ENCODE results near the gene ARHGAP26.

The ARHGAP26 gene

DNA sequence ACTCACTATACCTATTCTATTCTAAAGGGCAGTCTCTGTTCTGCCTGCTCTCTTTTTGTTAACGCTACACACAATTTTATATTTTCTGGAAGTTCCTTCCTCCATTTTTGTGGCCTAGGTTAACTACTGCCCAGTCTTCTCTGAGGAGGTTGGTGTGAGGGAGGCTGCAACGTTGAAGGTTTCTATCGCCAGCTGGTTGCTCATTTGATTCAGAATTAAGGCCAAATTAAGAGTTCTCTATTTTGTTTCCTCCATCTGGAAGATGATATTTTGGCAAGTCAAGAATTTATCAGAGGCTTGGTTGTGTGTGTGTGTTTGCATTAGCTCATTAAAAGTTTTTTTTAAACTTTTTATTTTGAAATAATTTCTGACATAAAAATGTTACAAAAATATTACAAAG, 175.1 kb downstream of the ARHGAP26 start:
- H3K4me1 ChIP-seq (ENCODE audit: control insufficient read depth, insufficient read depth, low read depth, low read length) = no peaks in the 10 kb centered on the region
- no peak for DNase-seq
- H3K4me3 ChIP-seq (ENCODE audit: insufficient read depth in 1 of 2, low read depth in 1 of 2, low read length in 2 of 2) = no peak overlapping the region
- H3K79me1 ChIP-seq (replicated peaks; ENCODE audit: low read length, poor library complexity, severe bottlenecking) = peaks cover 5% of the 10 kb centered on the region
- no peak overlapping the region for H4K8ac ChIP-seq (ENCODE audit: low read length)
- H3K14ac ChIP-seq (ENCODE audit: low read length in 2 of 2) = no peak overlapping the region
- H3K27ac ChIP-seq (ENCODE audit: low read length, poor library complexity, severe bottlenecking) = no peak overlapping the region
- H2BK120ac ChIP-seq (ENCODE audit: low read depth, low read length) = no peak overlapping the region
- no peaks in the 10 kb centered on the region for H3K36me3 ChIP-seq (ENCODE audit: control insufficient read depth in 1 of 2, insufficient read depth in 2 of 2, low read depth in 1 of 2, low read length in 2 of 2)
- no peaks in the 10 kb centered on the region for H3K9me3 ChIP-seq (ENCODE audit: control insufficient read depth, low read length)
- no peak overlapping the region for H3K9ac ChIP-seq (ENCODE audit: low read length)
- H3K4ac ChIP-seq (ENCODE audit: low read depth in 1 of 2, low read length in 2 of 2) = no peak overlapping the region
- H3K4me2 ChIP-seq (ENCODE audit: low read length, poor library complexity, severe bottlenecking) = no peak overlapping the region
- H4K91ac ChIP-seq (ENCODE audit: low read length) = no peak overlapping the region
- 93% methylated on average over 2 of the region's 3 CpGs for WGBS
- no peak overlapping the region for H2BK5ac ChIP-seq (ENCODE audit: low read depth, low read length, poor library complexity, severe bottlenecking)
- H2AK5ac ChIP-seq (ENCODE audit: low read length, severe bottlenecking) = no peak overlapping the region
- H3K18ac ChIP-seq (ENCODE audit: low read depth in 1 of 2, low read length in 2 of 2) = no peak overlapping the region
- no peak overlapping the region for H2BK12ac ChIP-seq (ENCODE audit: low read length in 2 of 2)
- no peak overlapping the region for H2AFZ ChIP-seq (ENCODE audit: low read depth, low read length)
- no peaks in the 10 kb centered on the region for H3K27me3 ChIP-seq (ENCODE audit: control insufficient read depth in 1 of 2, insufficient read depth in 1 of 2, low read length in 2 of 2)
- no peak overlapping the region for H3K23ac ChIP-seq (ENCODE audit: low read length in 2 of 2)
- H2BK15ac ChIP-seq (ENCODE audit: low read depth, poor library complexity, severe bottlenecking) = no peak overlapping the region

DNA sequence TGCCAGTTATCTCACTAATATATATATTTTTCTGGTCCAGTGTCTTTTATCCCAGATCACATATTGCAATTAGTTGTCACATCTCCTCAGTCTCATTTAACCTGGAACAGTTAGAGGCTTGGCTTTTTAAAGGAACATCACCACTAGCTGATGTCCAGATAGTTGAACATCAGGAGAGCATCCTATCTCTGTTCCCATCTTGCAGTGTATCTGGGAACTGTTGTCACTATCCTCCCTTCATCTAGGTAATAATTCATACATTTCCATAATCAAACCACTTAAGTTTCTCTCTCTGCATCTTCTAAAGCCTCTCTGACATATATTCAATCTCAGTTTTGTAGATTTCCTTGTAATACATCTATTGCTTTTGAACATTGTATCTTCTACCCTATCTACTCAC, 175.7 kb downstream of the ARHGAP26 start:
- no peak overlapping the region for H4K8ac ChIP-seq (ENCODE audit: low read length)
- DNase-seq = no peak
- no peaks in the 10 kb centered on the region for H3K9me3 ChIP-seq (ENCODE audit: control insufficient read depth, low read length)
- no peak overlapping the region for H4K91ac ChIP-seq (ENCODE audit: low read length)
- no peak overlapping the region for H2BK15ac ChIP-seq (ENCODE audit: low read depth, poor library complexity, severe bottlenecking)
- no peak overlapping the region for H3K18ac ChIP-seq (ENCODE audit: low read depth in 1 of 2, low read length in 2 of 2)
- no peak overlapping the region for H2BK120ac ChIP-seq (ENCODE audit: low read depth, low read length)
- no peaks in the 10 kb centered on the region for H3K36me3 ChIP-seq (ENCODE audit: control insufficient read depth in 1 of 2, insufficient read depth in 2 of 2, low read depth in 1 of 2, low read length in 2 of 2)
- no peak overlapping the region for H3K4ac ChIP-seq (ENCODE audit: low read depth in 1 of 2, low read length in 2 of 2)
- H3K4me1 ChIP-seq (ENCODE audit: control insufficient read depth, insufficient read depth, low read depth, low read length) = no peaks in the 10 kb centered on the region
- H2AK5ac ChIP-seq (ENCODE audit: low read length, severe bottlenecking) = no peak overlapping the region
- no peak overlapping the region for H3K27ac ChIP-seq (ENCODE audit: low read length, poor library complexity, severe bottlenecking)
- H3K9ac ChIP-seq (ENCODE audit: low read length) = no peak overlapping the region
- no peak overlapping the region for H2BK5ac ChIP-seq (ENCODE audit: low read depth, low read length, poor library complexity, severe bottlenecking)
- no peaks in the 10 kb centered on the region for H3K27me3 ChIP-seq (ENCODE audit: control insufficient read depth in 1 of 2, insufficient read depth in 1 of 2, low read length in 2 of 2)
- H2AFZ ChIP-seq (ENCODE audit: low read depth, low read length) = no peak overlapping the region
- H3K23ac ChIP-seq (ENCODE audit: low read length in 2 of 2) = no peak overlapping the region
- H3K14ac ChIP-seq (ENCODE audit: low read length in 2 of 2) = no peak overlapping the region
- H3K79me1 ChIP-seq (replicated peaks; ENCODE audit: low read length, poor library complexity, severe bottlenecking) = peaks cover 5% of the 10 kb centered on the region
- H3K4me2 ChIP-seq (ENCODE audit: low read length, poor library complexity, severe bottlenecking) = no peak overlapping the region
- H2BK12ac ChIP-seq (ENCODE audit: low read length in 2 of 2) = no peak overlapping the region
- no peak overlapping the region for H3K4me3 ChIP-seq (ENCODE audit: insufficient read depth in 1 of 2, low read depth in 1 of 2, low read length in 2 of 2)

DNA sequence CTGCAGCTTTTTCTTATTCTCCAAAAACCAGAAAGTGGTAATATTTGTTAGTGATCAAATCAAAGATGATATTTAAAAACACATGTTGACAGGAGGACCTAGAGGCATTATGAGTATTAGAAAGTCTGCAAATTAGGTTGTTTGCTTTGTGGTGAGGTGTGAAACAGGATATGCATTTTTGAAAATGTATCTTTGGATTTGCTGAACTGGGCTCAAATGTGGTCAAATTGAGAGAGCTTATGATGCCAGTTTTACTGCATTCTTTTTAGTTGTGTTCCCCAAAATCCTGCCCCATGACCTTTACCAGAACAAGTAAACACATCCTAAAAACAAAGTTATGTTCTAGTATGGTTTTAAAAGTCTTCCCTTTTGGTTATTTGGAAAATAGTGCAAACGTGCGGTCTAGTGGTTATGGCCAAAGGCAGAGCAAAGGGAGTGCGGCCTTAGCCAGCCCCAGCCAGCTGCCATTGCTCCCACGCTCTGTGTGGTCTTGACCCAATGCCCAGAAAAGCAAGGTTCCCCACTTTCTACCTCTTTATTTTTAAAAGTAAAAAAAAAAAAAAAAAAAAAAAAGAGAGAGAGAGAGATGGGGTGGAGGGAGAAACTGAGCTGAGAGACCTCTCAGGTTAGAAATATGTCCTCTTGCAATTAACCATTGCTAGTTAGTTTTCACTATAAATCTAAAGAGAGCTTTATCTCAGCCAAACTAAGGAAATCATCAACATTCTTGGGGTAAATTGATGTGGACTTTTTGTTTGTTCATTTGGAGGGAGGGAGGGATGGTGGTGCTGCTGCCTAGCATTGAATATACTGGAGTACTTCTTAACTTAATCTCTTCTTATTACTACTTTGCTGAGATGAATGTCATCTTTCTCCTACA, 176.6 kb downstream of the ARHGAP26 start:
- Histone ChIP-seq H2BK5ac (ENCODE audit: low read depth, low read length, poor library complexity, severe bottlenecking) (no peak overlapping the region), H3K9me3 (ENCODE audit: control insufficient read depth, low read length) (no peaks in the 10 kb centered on the region), H3K4ac (ENCODE audit: low read depth in 1 of 2, low read length in 2 of 2) (no peak overlapping the region), H3K27me3 (ENCODE audit: control insufficient read depth in 1 of 2, insufficient read depth in 1 of 2, low read length in 2 of 2) (no peaks in the 10 kb centered on the region), H3K4me1 (ENCODE audit: control insufficient read depth, insufficient read depth, low read depth, low read length) (no peaks in the 10 kb centered on the region), H2BK120ac (ENCODE audit: low read depth, low read length) (no peak overlapping the region), H2BK12ac (ENCODE audit: low read length in 2 of 2) (no peak overlapping the region), H3K9ac (ENCODE audit: low read length) (no peak overlapping the region), H2AFZ (ENCODE audit: low read depth, low read length) (no peak overlapping the region), H2AK5ac (ENCODE audit: low read length, severe bottlenecking) (no peak overlapping the region), H3K27ac (ENCODE audit: low read length, poor library complexity, severe bottlenecking) (no peak overlapping the region), H3K14ac (ENCODE audit: low read length in 2 of 2) (no peak overlapping the region), H4K8ac (ENCODE audit: low read length) (no peak overlapping the region), H2BK15ac (ENCODE audit: low read depth, poor library complexity, severe bottlenecking) (no peak overlapping the region), H3K79me1 (replicated peaks; ENCODE audit: low read length, poor library complexity, severe bottlenecking) (peaks cover 5% of the 10 kb centered on the region), H3K4me2 (ENCODE audit: low read length, poor library complexity, severe bottlenecking) (no peak overlapping the region), H3K4me3 (ENCODE audit: insufficient read depth in 1 of 2, low read depth in 1 of 2, low read length in 2 of 2) (no peak overlapping the region), H3K36me3 (ENCODE audit: control insufficient read depth in 1 of 2, insufficient read depth in 2 of 2, low read depth in 1 of 2, low read length in 2 of 2) (no peaks in the 10 kb centered on the region), H4K91ac (ENCODE audit: low read length) (no peak overlapping the region), H3K18ac (ENCODE audit: low read depth in 1 of 2, low read length in 2 of 2) (no peak overlapping the region), H3K23ac (ENCODE audit: low read length in 2 of 2) (no peak overlapping the region)
- WGBS = 86% methylated on average over 2 of the region's 4 CpGs
- no peak for DNase-seq

DNA sequence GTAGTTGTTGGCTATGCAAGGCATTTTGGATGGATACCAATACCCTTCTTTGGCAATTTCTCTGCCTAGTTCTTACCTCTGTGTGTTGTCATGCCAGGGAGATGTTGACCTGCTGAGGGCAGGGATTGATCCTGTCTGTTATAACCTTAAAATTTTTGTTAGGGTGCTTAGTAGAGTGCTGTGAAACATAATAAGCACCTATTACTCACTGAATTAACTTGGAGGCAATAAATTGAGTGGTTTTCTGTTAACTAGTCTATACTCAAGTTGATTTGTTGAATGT, 177.2 kb downstream of the ARHGAP26 start:
- no peaks in the 10 kb centered on the region for H3K36me3 ChIP-seq (ENCODE audit: control insufficient read depth in 1 of 2, insufficient read depth in 2 of 2, low read depth in 1 of 2, low read length in 2 of 2)
- H3K4ac ChIP-seq (ENCODE audit: low read depth in 1 of 2, low read length in 2 of 2) = no peak overlapping the region

More for the DNA sequence above, 177.2 kb downstream of the ARHGAP26 start:
- H2BK12ac ChIP-seq (ENCODE audit: low read length in 2 of 2) = no peak overlapping the region
- no peak overlapping the region for H4K91ac ChIP-seq (ENCODE audit: low read length)
- no peak overlapping the region for H3K14ac ChIP-seq (ENCODE audit: low read length in 2 of 2)
- no peaks in the 10 kb centered on the region for H3K4me1 ChIP-seq (ENCODE audit: control insufficient read depth, insufficient read depth, low read depth, low read length)
- H2BK15ac ChIP-seq (ENCODE audit: low read depth, poor library complexity, severe bottlenecking) = no peak overlapping the region
- H3K4me3 ChIP-seq (ENCODE audit: insufficient read depth in 1 of 2, low read depth in 1 of 2, low read length in 2 of 2) = no peak overlapping the region
- H3K23ac ChIP-seq (ENCODE audit: low read length in 2 of 2) = no peak overlapping the region
- no peak overlapping the region for H2BK5ac ChIP-seq (ENCODE audit: low read depth, low read length, poor library complexity, severe bottlenecking)
- H3K79me1 ChIP-seq (replicated peaks; ENCODE audit: low read length, poor library complexity, severe bottlenecking) = peaks cover 5% of the 10 kb centered on the region
- H3K9me3 ChIP-seq (ENCODE audit: control insufficient read depth, low read length) = no peaks in the 10 kb centered on the region
- no peak overlapping the region for H3K18ac ChIP-seq (ENCODE audit: low read depth in 1 of 2, low read length in 2 of 2)
- no peak for DNase-seq
- H2AFZ ChIP-seq (ENCODE audit: low read depth, low read length) = no peak overlapping the region
- no peak overlapping the region for H3K9ac ChIP-seq (ENCODE audit: low read length)
- no peak overlapping the region for H3K27ac ChIP-seq (ENCODE audit: low read length, poor library complexity, severe bottlenecking)
- H3K4me2 ChIP-seq (ENCODE audit: low read length, poor library complexity, severe bottlenecking) = no peak overlapping the region
- no peak overlapping the region for H2BK120ac ChIP-seq (ENCODE audit: low read depth, low read length)
- no peak overlapping the region for H4K8ac ChIP-seq (ENCODE audit: low read length)
- H3K27me3 ChIP-seq (ENCODE audit: control insufficient read depth in 1 of 2, insufficient read depth in 1 of 2, low read length in 2 of 2) = no peaks in the 10 kb centered on the region
- H2AK5ac ChIP-seq (ENCODE audit: low read length, severe bottlenecking) = no peak overlapping the region
